GM18505 (cell line): ENCODE measurements around the gene KHDC1.
"Not testable (repeated sequence)": the region's sequence is repeated elsewhere in the genome, so short reads cannot be mapped to it uniquely, and the experiment has no call there.

Source experiments
- ATAC-seq: cut with Tn5 transposase; IDR thresholded peaks from one replicate; pipeline ENCODE4 v1.9.1; 2021; ENCODE audit not compliant: unreplicated experiment
- POLR2A ChIP-seq: IDR thresholded peaks from 4 replicates; pipeline ENCODE4 v1.6.1; 2011; ENCODE audit warnings: borderline replicate concordance; ENCODE audit not compliant: insufficient read depth, insufficient read length; ENCODE audit errors: extremely low read depth

Gene KHDC1

GRCh38 chr6:73282871-73283270, 19.9 kb upstream of the KHDC1 start:
- TF ChIP-seq POLR2A = no peak
- ATAC-seq = no peak

- not testable (repeated sequence) for ATAC-seq
These were observed 18.7 kb upstream of the KHDC1 start for GRCh38 chr6:73281684-73282083.

GRCh38 chr6:73269296-73269695, 6.3 kb upstream of the KHDC1 start:
- not testable (repeated sequence) for ATAC-seq

- ATAC-seq = not testable (repeated sequence)
These were observed 5.9 kb upstream of the KHDC1 start for GRCh38 chr6:73268896-73269295.

- TF ChIP-seq POLR2A = no peak
- ATAC-seq = no peak
These were observed 1.4 kb upstream of the KHDC1 start for GRCh38 chr6:73264446-73264845.

- ATAC-seq = peak; percentile 3
- no peak for TF ChIP-seq POLR2A
These were observed 544 bp upstream of the KHDC1 start for GRCh38 chr6:73263570-73263909.

GRCh38 chr6:73258721-73259120, 4.3 kb downstream of the KHDC1 start:
- ATAC-seq = no peak

GRCh38 chr6:73254323-73254722, 8.7 kb downstream of the KHDC1 start:
- not testable (repeated sequence) for ATAC-seq

More at GRCh38 chr6:73258721-73259120, 4.3 kb downstream of the KHDC1 start:
- TF ChIP-seq POLR2A = no peak

- no peak for ATAC-seq
- no peak for TF ChIP-seq POLR2A
These were observed 10.3 kb downstream of the KHDC1 start for GRCh38 chr6:73252703-73253102.

- ATAC-seq = no peak
These were observed 13.0 kb downstream of the KHDC1 start for GRCh38 chr6:73250016-73250415.

GRCh38 chr6:73248192-73248903, 14.6 kb downstream of the KHDC1 start:
- TF ChIP-seq POLR2A = no peak
- ATAC-seq = no peak

More at GRCh38 chr6:73250016-73250415, 13.0 kb downstream of the KHDC1 start:
- TF ChIP-seq POLR2A = no peak

- no peak for ATAC-seq
- no peak for TF ChIP-seq POLR2A
These were observed 21.0 kb downstream of the KHDC1 start for GRCh38 chr6:73242001-73242400.

GRCh38 chr6:73240730-73241129, 22.3 kb downstream of the KHDC1 start:
- no peak for TF ChIP-seq POLR2A
- no peak for ATAC-seq

GRCh38 chr6:73236144-73236750, 26.7 kb downstream of the KHDC1 start:
- no peak for ATAC-seq
- TF ChIP-seq POLR2A = no peak

GRCh38 chr6:73234733-73235132, 28.3 kb downstream of the KHDC1 start:
- TF ChIP-seq POLR2A = no peak
- no peak for ATAC-seq

- not testable (repeated sequence) for ATAC-seq
These were observed 29.0 kb downstream of the KHDC1 start for GRCh38 chr6:73233971-73234370.
